ENCODE data around the gene FAR1. TPM values are rescaled to one million over a fixed set of nuclear protein-coding genes. Genes with fewer than 3 reads are reported as not detected.
A peak's percentile ranks its signal among the peaks of the same experiment; 100 is the strongest.

The FAR1 gene
- total RNA-seq, 2 experiments from 2014 or later = 39.5 to 41.3 TPM

DNA sequence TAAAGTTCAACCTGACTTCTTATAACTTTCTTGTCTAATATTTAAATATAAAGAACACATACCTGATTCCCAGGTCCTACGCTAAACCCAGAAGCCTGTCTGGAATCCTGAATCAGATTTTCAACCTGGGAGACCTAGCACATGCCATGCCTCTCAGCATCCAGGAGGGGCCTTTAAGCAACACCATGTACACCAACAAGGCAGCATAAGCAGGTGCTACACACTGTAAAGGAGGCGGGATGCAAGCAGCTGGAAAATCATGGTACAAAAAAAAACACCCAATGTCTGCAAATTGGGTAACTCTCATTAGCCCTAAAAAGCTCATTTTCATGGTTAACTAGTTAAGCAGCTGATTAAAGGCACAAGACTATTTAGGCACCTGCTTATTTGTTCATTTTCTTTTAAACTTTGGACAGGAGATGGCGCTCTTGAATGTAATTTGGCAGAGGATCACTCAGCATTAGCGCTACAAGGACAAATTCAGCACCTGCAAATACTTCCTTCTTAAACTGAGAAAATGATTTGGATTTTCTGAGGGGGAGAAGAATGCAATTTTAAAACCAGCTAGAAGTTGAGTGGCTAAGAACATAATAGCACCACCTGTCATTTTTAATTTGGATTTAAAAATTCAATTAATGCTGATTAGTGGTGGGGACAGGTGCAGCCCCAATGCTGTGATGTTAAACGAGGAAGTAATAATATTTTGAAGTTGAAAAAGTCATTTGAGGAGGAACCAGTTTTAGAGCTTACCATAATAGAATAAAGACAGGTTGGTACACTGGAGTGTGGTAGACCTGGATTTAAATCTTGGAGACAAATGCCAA, 104.0 kb downstream of the FAR1 start:
- ChIA-PET POLR2A (no interaction called here), CTCF (interaction anchor here (0.5 to 3.4 kb wide), 31 partner anchors 10 to 683 kb away, joined by 3 to 34 read pairs (median 4); partner anchors contain the start of gene SPON1)
- Mint-ChIP-seq H3K27me3 (no peaks in the 10 kb centered on the region), H3K9me3 (no peaks in the 10 kb centered on the region), H3K4me1 (ENCODE audit: low read depth) (peaks cover 4% of the 10 kb centered on the region), H3K4me3 (no peak overlapping the region), H3K36me3 (no peaks in the 10 kb centered on the region), H3K27ac (no peak overlapping the region)
- intact Hi-C loops (cut with micrococcal nuclease) = loop anchor here (1.0 to 5.0 kb wide), 4 partner anchors 184 to 1135 kb away; no protein-coding TSS in a partner anchor
- no peak for DNase-seq

DNA sequence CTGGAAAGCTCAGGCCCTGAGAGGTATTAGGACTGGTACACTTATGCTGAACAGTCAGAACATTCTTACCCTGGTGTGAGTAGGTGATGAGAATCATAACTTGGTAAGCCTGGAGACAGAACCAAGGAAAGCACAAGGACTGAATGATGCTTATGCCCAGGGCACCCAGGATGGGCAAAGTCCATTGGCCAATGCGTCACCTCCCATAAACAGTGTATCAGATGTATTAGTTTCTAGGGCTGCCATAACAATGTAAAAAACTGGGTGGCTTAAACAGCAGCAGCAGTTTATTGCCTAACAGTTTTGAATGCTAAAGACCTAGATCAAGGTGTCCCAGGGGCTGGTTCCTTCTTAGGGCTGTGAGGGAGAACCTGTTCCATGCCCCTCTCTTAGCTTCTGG, 107.0 kb downstream of the FAR1 start:
- H3K36me3 Mint-ChIP-seq = no peaks in the 10 kb centered on the region
- intact Hi-C loops (cut with micrococcal nuclease) = no loop called here
- DNase-seq = no peak
- CTCF ChIA-PET = no interaction called here
- peaks cover 4% of the 10 kb centered on the region for H3K4me1 Mint-ChIP-seq (ENCODE audit: low read depth)
- H3K9me3 Mint-ChIP-seq = no peaks in the 10 kb centered on the region
- POLR2A ChIA-PET = no interaction called here
- no peak overlapping the region for H3K27ac Mint-ChIP-seq
- H3K4me3 Mint-ChIP-seq = no peak overlapping the region
- no peaks in the 10 kb centered on the region for H3K27me3 Mint-ChIP-seq

DNA sequence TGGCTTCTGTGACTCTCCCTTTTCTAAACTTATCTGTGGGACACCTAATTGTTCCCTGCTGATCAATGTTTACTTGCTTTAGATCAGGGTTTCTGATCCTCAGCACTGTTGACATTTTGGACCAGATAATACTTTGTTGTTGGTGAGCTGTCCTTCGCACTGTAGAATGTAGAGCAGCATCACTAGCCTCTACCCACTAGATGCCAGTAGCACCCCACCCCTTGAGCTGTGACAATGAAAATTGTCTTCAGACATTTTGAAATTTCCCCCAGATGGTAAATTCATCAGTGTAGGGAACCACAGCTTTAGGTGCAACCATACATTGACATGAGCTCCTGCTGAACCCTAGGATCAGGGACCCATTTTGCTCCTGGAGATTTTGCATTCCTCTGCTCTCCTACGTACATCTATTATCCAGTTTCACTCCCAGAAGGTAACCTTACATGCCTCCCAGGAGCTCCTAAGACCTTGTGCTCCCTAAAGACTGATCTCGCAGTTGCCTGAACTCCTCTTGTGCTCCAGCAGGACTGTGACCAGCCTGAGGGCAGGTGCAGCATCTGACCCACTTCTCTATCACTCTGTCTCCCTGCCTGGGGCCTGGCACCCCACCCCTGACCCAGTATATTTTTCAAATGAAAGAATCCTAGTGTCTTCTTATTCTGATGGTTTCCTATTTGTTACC, 107.8 kb downstream of the FAR1 start:
- Mint-ChIP-seq H3K27ac (no peak overlapping the region), H3K9me3 (no peaks in the 10 kb centered on the region), H3K36me3 (no peaks in the 10 kb centered on the region), H3K4me3 (no peak overlapping the region), H3K4me1 (ENCODE audit: low read depth) (peaks cover 4% of the 10 kb centered on the region), H3K27me3 (no peaks in the 10 kb centered on the region)
- DNase-seq = peak; percentile 30
- POLR2A ChIA-PET = no interaction called here
- intact Hi-C loops (cut with micrococcal nuclease) = no loop called here
- CTCF ChIA-PET = interaction anchor here (1.1 kb wide), 1 partner anchor 178 kb away, joined by 3 read pairs; no protein-coding TSS in a partner anchor

DNA sequence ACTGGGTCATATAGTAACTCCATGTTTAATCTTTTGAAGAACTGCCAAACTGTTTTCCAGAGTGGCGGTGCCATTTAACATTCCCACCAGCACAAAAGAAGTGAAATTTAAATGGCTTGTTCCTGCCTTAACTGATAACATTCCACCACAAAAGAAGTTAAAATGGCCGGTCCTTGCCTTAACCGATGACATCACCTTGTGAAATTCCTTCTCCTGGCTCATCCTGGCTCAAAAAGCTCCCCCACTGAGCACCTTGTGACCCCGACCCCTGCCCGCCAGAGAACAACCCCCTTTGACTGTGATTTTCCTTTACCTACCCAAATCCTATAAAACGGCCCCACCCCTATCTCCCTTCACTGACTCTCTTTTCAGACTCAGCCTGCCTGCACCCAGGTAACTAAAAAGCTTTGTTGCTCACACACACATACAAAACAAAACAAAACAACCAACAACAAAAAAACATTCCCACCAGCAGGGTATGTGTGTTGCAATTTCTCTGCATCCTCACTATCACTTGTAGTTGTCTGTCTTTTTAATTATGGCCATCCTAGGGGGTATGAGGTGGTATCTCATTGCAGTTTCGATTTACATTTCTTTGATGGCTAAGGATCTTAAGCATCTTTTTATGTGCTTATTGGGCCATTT, 109.0 kb downstream of the FAR1 start:
- H3K4me1 Mint-ChIP-seq (ENCODE audit: low read depth) = peaks cover 4% of the 10 kb centered on the region
- POLR2A ChIA-PET = no interaction called here
- no peak for DNase-seq
- no peak overlapping the region for H3K27ac Mint-ChIP-seq
- no peaks in the 10 kb centered on the region for H3K36me3 Mint-ChIP-seq
- intact Hi-C loops (cut with micrococcal nuclease) = no loop called here
- H3K9me3 Mint-ChIP-seq = no peaks in the 10 kb centered on the region
- CTCF ChIA-PET = interaction anchor here (0.7 to 1.4 kb wide), 2 partner anchors 175 to 187 kb away, joined by 3 read pairs; no protein-coding TSS in a partner anchor
- H3K27me3 Mint-ChIP-seq = no peaks in the 10 kb centered on the region
- H3K4me3 Mint-ChIP-seq = no peak overlapping the region

DNA sequence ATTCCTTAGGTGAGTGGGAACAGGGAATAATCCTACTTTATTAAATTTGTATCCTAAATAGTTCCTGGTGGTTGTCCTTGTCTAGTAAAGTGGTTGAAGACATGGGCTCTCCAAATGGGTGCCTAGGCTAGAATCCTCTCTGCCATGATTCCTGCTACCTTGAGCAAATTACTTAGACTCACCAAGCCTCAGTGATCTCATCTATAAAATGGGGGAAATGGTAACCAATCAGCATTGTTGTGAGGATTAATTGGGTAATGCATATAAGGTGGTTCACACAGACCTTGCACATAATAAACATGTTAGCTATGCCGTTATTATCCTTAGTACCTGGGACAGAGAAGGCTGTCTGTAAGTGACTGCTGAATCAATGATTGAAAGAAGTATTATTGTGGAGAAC, 109.9 kb downstream of the FAR1 start:
- H3K27me3 Mint-ChIP-seq = no peaks in the 10 kb centered on the region
- POLR2A ChIA-PET = no interaction called here
- peaks cover 4% of the 10 kb centered on the region for H3K4me1 Mint-ChIP-seq (ENCODE audit: low read depth)
- no peaks in the 10 kb centered on the region for H3K9me3 Mint-ChIP-seq
- intact Hi-C loops (cut with micrococcal nuclease) = no loop called here
- no peak for DNase-seq
- no peak overlapping the region for H3K4me3 Mint-ChIP-seq
- no peaks in the 10 kb centered on the region for H3K36me3 Mint-ChIP-seq
- no peak overlapping the region for H3K27ac Mint-ChIP-seq
- CTCF ChIA-PET = no interaction called here

DNA sequence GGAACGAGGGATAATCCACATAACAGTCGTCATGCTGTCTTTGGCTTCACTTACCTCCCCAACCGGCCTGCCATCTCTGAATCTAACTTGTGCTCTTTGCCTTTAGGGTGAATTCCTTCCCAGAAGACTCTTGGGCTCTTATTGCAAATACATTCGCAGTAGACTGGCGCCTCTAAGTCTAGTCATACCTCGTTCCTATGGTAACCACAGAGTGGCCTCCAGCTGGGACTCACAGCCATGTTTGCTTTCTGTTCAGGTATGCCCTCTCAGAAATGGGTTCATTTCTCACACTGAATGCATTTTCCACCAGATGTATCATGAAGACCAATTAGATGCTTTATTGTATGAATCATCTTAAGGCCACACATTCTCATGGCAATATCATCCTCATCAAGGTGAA, 112.7 kb downstream of the FAR1 start:
- peaks cover 4% of the 10 kb centered on the region for H3K4me1 Mint-ChIP-seq (ENCODE audit: low read depth)
- H3K27ac Mint-ChIP-seq = no peak overlapping the region
- H3K9me3 Mint-ChIP-seq = no peaks in the 10 kb centered on the region
- ChIA-PET CTCF (no interaction called here), POLR2A (no interaction called here)
- no peak for DNase-seq
- H3K36me3 Mint-ChIP-seq = no peaks in the 10 kb centered on the region
- intact Hi-C loops (cut with micrococcal nuclease) = no loop called here
- no peaks in the 10 kb centered on the region for H3K27me3 Mint-ChIP-seq
- H3K4me3 Mint-ChIP-seq = no peak overlapping the region

Other genes starting within 250 kb of the FAR1 start
- gene BTBD10, start 205.4 kb upstream of the FAR1 start, total RNA-seq = 10 to 100 TPM; 22.3 to 24.3 TPM
- gene PTH, start 172.7 kb upstream of the FAR1 start, total RNA-seq = not detected